ENCODE measurements around the gene ENDOU.

Gene ENDOU

GRCh38 chr12:47714826-47715386 lies 10.4 kb downstream of the ENDOU start:
- Histone ChIP-seq H2BK5ac (ENCODE audit: low read length) (no peak overlapping the region), H2BK12ac (ENCODE audit: low read length) (no peak overlapping the region), H2AK5ac (ENCODE audit: low read depth, low read length) (no peak overlapping the region), H3K4me2 (ENCODE audit: insufficient read depth, low read length, poor library complexity, severe bottlenecking) (no peak overlapping the region), H2BK120ac (ENCODE audit: low read depth, low read length) (no peak overlapping the region), H3K79me1 (ENCODE audit: low read depth, low read length) (no peaks in the 10 kb centered on the region), H2AFZ (ENCODE audit: low read length) (no peak overlapping the region), H3K27me3 (ENCODE audit: control insufficient read depth in 3 of 3, insufficient read depth in 3 of 3, low read depth in 1 of 3, low read length in 3 of 3) (no peaks in the 10 kb centered on the region), H4K8ac (ENCODE audit: low read depth, low read length) (no peak overlapping the region), H3K18ac (ENCODE audit: low read length) (no peak overlapping the region), H3K4ac (ENCODE audit: low read length) (no peak overlapping the region), H3K36me3 (replicated peaks in 1 of 2; ENCODE audit: control insufficient read depth in 2 of 2, insufficient read depth in 2 of 2, low read length in 2 of 2) (peaks cover 0 to 2% of the 10 kb centered on the region in 2 donors), H3K23ac (ENCODE audit: low read depth, low read length, poor library complexity) (no peak overlapping the region), H3K14ac (ENCODE audit: low read length) (no peak overlapping the region), H3K4me1 (ENCODE audit: control insufficient read depth in 2 of 2, insufficient read depth in 1 of 2, low read depth in 1 of 2, low read length in 2 of 2) (peaks cover 2 to 5% of the 10 kb centered on the region in 2 donors), H3K9me3 (replicated peaks in 1 of 2; ENCODE audit: control insufficient read depth in 2 of 2, insufficient read depth in 1 of 2, low read depth in 1 of 2, low read length in 2 of 2) (no peaks in the 10 kb centered on the region), H3K9ac (ENCODE audit: low read depth, low read length, poor library complexity) (no peak overlapping the region), H3K4me3 (ENCODE audit: low read length in 2 of 2) (no peak overlapping the region), H4K91ac (ENCODE audit: low read depth, low read length, poor library complexity) (no peak overlapping the region), H3K27ac (replicated peaks; ENCODE audit: low read length) (no peak overlapping the region), H2BK15ac (ENCODE audit: low read length) (no peak overlapping the region)
- no peak for DNase-seq (ENCODE audit: low spot score)
- WGBS, 2 donors (ENCODE audit: extremely low coverage in 2 of 2, insufficient read length in 2 of 2, insufficient replicate concordance in 1 of 2), result no CpG with 5 or more reads among the region's 5 CpGs

DNA sequence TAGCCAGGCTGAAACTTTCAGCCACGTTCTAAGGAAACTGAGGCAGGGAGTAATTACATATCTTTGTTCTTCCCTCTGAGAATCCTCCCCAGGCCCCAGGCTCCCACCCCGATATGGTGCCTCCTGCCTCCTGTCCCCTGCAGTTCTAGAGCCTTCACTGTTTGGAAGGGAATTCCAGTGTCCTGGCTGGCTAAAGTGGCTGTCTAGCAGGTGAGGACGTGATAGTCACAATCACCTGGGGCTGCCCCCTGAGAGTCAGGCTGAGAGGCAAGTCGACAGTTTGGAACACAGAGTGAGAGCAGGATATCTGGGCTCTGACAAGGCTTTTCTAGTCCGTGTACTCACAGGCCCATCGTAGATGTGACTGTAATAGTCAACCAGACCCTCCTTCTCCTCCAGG lies 13.1 kb downstream of the ENDOU start:
- no peak overlapping the region for H2BK15ac ChIP-seq (ENCODE audit: low read length)
- H2BK12ac ChIP-seq (ENCODE audit: low read length), result no peak overlapping the region
- no peak overlapping the region for H3K4ac ChIP-seq (ENCODE audit: low read length)
- H3K18ac ChIP-seq (ENCODE audit: low read length), result no peak overlapping the region
- H3K9me3 ChIP-seq (replicated peaks in 1 of 2; ENCODE audit: control insufficient read depth in 2 of 2, insufficient read depth in 1 of 2, low read depth in 1 of 2, low read length in 2 of 2), result no peaks in the 10 kb centered on the region
- H3K4me1 ChIP-seq (ENCODE audit: control insufficient read depth in 2 of 2, insufficient read depth in 1 of 2, low read depth in 1 of 2, low read length in 2 of 2), result peaks cover 0 to 3% of the 10 kb centered on the region in 2 donors
- no peak overlapping the region for H3K14ac ChIP-seq (ENCODE audit: low read length)
- H3K4me2 ChIP-seq (ENCODE audit: insufficient read depth, low read length, poor library complexity, severe bottlenecking), result no peak overlapping the region
- H3K9ac ChIP-seq (ENCODE audit: low read depth, low read length, poor library complexity), result no peak overlapping the region
- no peaks in the 10 kb centered on the region for H3K36me3 ChIP-seq (replicated peaks in 1 of 2; ENCODE audit: control insufficient read depth in 2 of 2, insufficient read depth in 2 of 2, low read length in 2 of 2)
- no peak for DNase-seq (ENCODE audit: low spot score)
- H3K27me3 ChIP-seq (ENCODE audit: control insufficient read depth in 3 of 3, insufficient read depth in 3 of 3, low read depth in 1 of 3, low read length in 3 of 3), result no peaks in the 10 kb centered on the region
- no peak overlapping the region for H2BK5ac ChIP-seq (ENCODE audit: low read length)
- H3K23ac ChIP-seq (ENCODE audit: low read depth, low read length, poor library complexity), result no peak overlapping the region
- H2AFZ ChIP-seq (ENCODE audit: low read length), result no peak overlapping the region
- no peak overlapping the region for H4K8ac ChIP-seq (ENCODE audit: low read depth, low read length)
- no peak overlapping the region for H2BK120ac ChIP-seq (ENCODE audit: low read depth, low read length)
- H3K27ac ChIP-seq (replicated peaks; ENCODE audit: low read length), result no peak overlapping the region
- no peaks in the 10 kb centered on the region for H3K79me1 ChIP-seq (ENCODE audit: low read depth, low read length)
- H3K4me3 ChIP-seq (ENCODE audit: low read length in 2 of 2), result no peak overlapping the region
- no peak overlapping the region for H4K91ac ChIP-seq (ENCODE audit: low read depth, low read length, poor library complexity)
- no peak overlapping the region for H2AK5ac ChIP-seq (ENCODE audit: low read depth, low read length)
- no CpG with 5 or more reads among the region's 6 CpGs for WGBS, 2 donors (ENCODE audit: extremely low coverage in 2 of 2, insufficient read length in 2 of 2, insufficient replicate concordance in 1 of 2)

- Histone ChIP-seq H3K79me1 (ENCODE audit: low read depth, low read length) (no peaks in the 10 kb centered on the region), H2BK15ac (ENCODE audit: low read length) (no peak overlapping the region), H3K9ac (ENCODE audit: low read depth, low read length, poor library complexity) (no peak overlapping the region), H3K4ac (ENCODE audit: low read length) (no peak overlapping the region), H3K27ac (replicated peaks; ENCODE audit: low read length) (no peak overlapping the region), H3K14ac (ENCODE audit: low read length) (no peak overlapping the region), H4K8ac (ENCODE audit: low read depth, low read length) (no peak overlapping the region), H3K27me3 (ENCODE audit: control insufficient read depth in 3 of 3, insufficient read depth in 3 of 3, low read depth in 1 of 3, low read length in 3 of 3) (no peaks in the 10 kb centered on the region), H2BK12ac (ENCODE audit: low read length) (no peak overlapping the region), H3K4me1 (ENCODE audit: control insufficient read depth in 2 of 2, insufficient read depth in 1 of 2, low read depth in 1 of 2, low read length in 2 of 2) (peaks cover 0 to 4% of the 10 kb centered on the region in 2 donors), H2BK5ac (ENCODE audit: low read length) (no peak overlapping the region), H3K23ac (ENCODE audit: low read depth, low read length, poor library complexity) (no peak overlapping the region), H2BK120ac (ENCODE audit: low read depth, low read length) (no peak overlapping the region), H3K9me3 (replicated peaks in 1 of 2; ENCODE audit: control insufficient read depth in 2 of 2, insufficient read depth in 1 of 2, low read depth in 1 of 2, low read length in 2 of 2) (no peaks in the 10 kb centered on the region), H3K18ac (ENCODE audit: low read length) (no peak overlapping the region), H3K4me2 (ENCODE audit: insufficient read depth, low read length, poor library complexity, severe bottlenecking) (no peak overlapping the region), H3K4me3 (ENCODE audit: low read length in 2 of 2) (no peak overlapping the region), H3K36me3 (replicated peaks in 1 of 2; ENCODE audit: control insufficient read depth in 2 of 2, insufficient read depth in 2 of 2, low read length in 2 of 2) (no peaks in the 10 kb centered on the region), H2AFZ (ENCODE audit: low read length) (no peak overlapping the region), H2AK5ac (ENCODE audit: low read depth, low read length) (no peak overlapping the region), H4K91ac (ENCODE audit: low read depth, low read length, poor library complexity) (no peak overlapping the region)
- WGBS, 2 donors (ENCODE audit: extremely low coverage in 2 of 2, insufficient read length in 2 of 2, insufficient replicate concordance in 1 of 2), result no CpG with 5 or more reads among the region's 5 CpGs
- no peak for DNase-seq (ENCODE audit: low spot score)
These were observed 13.8 kb downstream of the ENDOU start for GRCh38 chr12:47711448-47711847.

DNA sequence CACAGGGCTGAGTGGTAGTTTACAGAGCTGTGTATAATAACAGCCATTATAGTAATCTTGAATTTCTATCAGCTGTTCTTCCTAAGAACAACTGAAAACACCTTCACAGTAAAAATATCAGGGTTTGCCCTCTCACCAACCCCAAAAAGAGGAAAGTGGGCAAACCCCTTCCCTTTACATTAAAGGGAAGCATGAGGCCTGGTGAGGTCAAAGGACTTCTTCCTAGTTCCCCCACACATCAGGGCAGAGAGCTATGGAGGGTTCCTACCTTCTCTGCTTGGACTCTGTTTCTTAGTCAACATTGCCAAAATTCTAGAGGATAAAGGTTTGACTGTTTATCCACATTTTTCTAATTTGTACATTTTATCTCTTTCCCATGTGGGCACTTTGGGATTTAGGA lies 15.0 kb downstream of the ENDOU start:
- Histone ChIP-seq H2BK12ac (ENCODE audit: low read length) (no peak overlapping the region), H2BK120ac (ENCODE audit: low read depth, low read length) (no peak overlapping the region), H3K9ac (ENCODE audit: low read depth, low read length, poor library complexity) (no peak overlapping the region), H3K23ac (ENCODE audit: low read depth, low read length, poor library complexity) (no peak overlapping the region), H3K79me1 (ENCODE audit: low read depth, low read length) (no peaks in the 10 kb centered on the region), H3K14ac (ENCODE audit: low read length) (no peak overlapping the region), H3K4me3 (ENCODE audit: low read length in 2 of 2) (no peak overlapping the region), H3K4me2 (ENCODE audit: insufficient read depth, low read length, poor library complexity, severe bottlenecking) (no peak overlapping the region), H2AFZ (ENCODE audit: low read length) (no peak overlapping the region), H2BK5ac (ENCODE audit: low read length) (no peak overlapping the region), H3K27ac (replicated peaks; ENCODE audit: low read length) (no peak overlapping the region), H2BK15ac (ENCODE audit: low read length) (no peak overlapping the region), H3K4ac (ENCODE audit: low read length) (no peak overlapping the region), H3K4me1 (ENCODE audit: control insufficient read depth in 2 of 2, insufficient read depth in 1 of 2, low read depth in 1 of 2, low read length in 2 of 2) (peaks cover 0 to 4% of the 10 kb centered on the region in 2 donors), H3K9me3 (replicated peaks in 1 of 2; ENCODE audit: control insufficient read depth in 2 of 2, insufficient read depth in 1 of 2, low read depth in 1 of 2, low read length in 2 of 2) (no peaks in the 10 kb centered on the region), H4K91ac (ENCODE audit: low read depth, low read length, poor library complexity) (no peak overlapping the region), H4K8ac (ENCODE audit: low read depth, low read length) (no peak overlapping the region), H3K36me3 (replicated peaks in 1 of 2; ENCODE audit: control insufficient read depth in 2 of 2, insufficient read depth in 2 of 2, low read length in 2 of 2) (no peaks in the 10 kb centered on the region), H2AK5ac (ENCODE audit: low read depth, low read length) (no peak overlapping the region), H3K27me3 (ENCODE audit: control insufficient read depth in 3 of 3, insufficient read depth in 3 of 3, low read depth in 1 of 3, low read length in 3 of 3) (no peaks in the 10 kb centered on the region), H3K18ac (ENCODE audit: low read length) (no peak overlapping the region)
- DNase-seq (ENCODE audit: low spot score), result no peak
